Effector CD8-positive, alpha-beta T cell (primary cell): ENCODE data around the gene ELMO3.

Experiments used
- DNase-seq: peaks from one replicate; lab custom pipeline; 2025; lab: John Stamatoyannopoulos, UW

The ELMO3 gene

DNA sequence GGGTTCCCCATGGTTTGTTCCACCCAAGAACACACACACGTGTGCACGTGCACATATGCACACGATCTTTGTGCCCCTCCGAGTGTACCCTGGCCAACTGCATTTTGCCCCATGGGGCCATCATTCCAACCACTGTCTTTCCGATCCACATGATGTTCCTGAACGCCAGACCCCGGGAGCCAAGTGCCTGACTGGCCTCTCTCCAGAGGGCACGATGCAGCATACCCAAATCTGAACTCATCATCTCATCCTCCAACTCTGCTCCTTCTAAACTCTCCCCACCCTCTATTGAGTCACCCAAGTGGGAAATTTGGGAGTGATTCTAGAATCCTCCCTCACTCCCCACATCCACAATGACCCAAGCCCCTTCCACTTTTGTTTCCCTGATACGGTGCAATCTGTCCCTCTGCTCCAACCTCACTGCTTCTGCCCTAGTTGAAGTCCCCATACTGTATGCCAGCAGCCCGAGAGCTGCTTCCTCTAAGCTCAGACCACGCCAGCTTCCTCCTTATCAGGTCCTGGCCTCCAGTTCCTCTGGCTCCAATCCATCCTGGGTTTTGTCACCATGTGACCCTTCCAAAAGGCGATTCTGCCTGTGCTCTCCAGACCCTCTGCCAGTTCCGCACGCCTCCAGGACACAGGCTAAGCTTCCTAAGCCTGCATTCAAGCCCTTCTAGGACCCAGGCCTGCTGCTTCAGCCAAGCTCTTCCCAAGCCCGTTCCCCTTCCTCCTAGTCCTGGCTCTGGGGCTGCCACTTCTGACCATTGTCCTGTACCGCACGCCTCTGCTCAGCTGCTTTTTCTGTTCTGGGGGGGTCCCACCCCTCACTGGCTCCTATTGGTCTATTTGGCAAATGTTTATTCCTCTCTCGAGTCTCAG, 17.9 kb downstream of the ELMO3 start:
- DNase-seq = no peak

DNA sequence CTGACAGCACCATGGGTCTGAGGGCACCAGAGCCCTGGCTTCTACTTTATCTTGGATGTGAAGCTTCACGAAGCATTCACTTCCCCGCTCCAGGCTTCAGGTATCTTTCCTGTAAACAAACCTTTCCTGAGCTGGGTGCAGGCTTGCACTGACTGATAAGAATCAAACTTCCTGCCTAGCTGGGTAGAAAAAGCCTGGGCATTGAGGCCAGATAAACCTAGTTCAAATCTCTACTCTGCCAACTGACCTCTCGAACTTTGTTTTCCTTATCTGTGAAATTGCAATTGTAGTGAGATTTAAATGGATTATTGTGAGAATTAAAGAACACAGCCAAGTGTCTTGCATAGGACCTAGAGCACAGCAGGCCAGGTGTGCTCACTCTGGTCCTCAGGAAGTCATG, 25.1 kb downstream of the ELMO3 start:
- DNase-seq = no peak

DNA sequence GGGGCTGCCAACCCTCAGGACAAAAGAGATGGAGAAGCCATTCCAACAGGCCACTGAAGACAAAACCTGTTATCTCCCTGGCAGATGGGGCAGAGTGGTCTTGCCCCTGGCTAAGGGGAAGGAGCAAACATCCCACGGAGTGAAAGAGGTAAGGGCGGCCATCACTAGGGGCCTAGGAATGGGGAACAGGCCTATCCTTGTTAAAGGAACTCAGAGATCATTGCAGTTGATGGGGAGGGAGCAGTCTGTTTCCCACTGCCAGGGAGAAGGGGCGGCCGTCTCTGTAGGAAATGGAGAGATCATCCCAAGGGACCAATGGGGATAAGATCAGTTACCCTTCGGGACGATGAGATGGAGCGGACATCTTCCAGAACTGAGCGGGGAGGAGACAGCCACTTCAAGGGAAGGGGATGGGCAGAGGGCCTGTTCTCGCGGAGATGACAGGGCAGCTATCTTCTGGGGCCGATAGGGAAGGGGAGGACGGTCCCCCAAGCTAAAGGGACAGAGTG, 27.4 kb downstream of the ELMO3 start:
- no peak for DNase-seq

DNA sequence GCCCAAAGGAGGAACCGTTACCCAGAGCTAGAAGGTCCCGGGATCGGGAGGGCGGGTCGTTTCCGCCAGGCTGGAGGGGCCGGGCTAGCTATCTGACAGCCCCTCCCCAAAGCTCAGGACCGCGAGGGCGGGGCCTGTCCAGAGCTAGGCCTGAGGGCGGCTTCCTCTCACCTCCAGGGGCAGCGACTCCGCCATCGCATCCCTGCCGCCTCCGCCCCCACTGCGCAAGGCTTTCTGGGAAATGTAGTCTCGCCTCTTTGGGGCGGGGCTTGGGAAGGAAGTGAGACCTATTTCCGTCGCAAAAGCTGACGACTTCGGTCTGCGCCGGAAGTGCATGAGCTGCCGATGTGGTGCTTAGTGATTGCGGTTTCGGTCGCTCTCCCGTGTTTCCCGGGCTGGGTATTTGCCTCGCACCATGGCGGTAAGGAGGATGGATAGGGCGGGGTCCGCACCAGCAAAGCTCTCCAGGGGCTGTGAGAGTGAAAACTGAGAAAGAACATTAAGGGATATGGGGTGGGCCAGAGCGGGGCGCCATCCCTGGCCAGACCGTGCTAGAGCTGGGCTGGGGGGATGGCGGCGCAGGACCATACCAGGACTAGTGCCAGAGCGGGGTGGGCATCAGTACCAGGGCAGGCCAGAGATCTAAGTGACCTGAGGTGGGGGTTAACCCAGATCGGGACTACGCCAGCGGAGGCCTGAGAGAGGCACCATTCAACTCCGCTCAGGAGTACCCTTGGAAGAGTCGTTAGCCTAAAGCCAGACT, 28.1 kb downstream of the ELMO3 start, which contains the start of gene TMEM208:
Gene TMEM208 (plus strand): TSS at position 327 of the 763 bp plus-strand sequence. CDS start 89 bp downstream, at position 416.
- DNase-seq = peak; percentile 98

DNA sequence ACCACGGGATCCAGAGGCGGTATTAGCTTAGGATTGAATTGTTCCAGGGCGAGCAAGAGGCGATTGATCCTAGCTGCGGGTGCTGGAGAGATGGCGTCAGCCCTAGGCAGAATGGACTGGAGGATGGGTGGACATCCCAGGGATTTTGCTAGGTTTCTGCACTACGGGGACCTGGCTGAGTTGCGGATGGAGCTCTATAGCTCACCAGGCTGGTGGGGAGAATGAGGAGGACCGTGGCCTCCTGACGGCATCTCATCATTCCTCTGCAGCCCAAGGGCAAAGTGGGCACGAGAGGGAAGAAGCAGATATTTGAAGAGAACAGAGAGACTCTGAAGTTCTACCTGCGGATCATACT, 28.6 kb downstream of the ELMO3 start:
- no peak for DNase-seq

DNA sequence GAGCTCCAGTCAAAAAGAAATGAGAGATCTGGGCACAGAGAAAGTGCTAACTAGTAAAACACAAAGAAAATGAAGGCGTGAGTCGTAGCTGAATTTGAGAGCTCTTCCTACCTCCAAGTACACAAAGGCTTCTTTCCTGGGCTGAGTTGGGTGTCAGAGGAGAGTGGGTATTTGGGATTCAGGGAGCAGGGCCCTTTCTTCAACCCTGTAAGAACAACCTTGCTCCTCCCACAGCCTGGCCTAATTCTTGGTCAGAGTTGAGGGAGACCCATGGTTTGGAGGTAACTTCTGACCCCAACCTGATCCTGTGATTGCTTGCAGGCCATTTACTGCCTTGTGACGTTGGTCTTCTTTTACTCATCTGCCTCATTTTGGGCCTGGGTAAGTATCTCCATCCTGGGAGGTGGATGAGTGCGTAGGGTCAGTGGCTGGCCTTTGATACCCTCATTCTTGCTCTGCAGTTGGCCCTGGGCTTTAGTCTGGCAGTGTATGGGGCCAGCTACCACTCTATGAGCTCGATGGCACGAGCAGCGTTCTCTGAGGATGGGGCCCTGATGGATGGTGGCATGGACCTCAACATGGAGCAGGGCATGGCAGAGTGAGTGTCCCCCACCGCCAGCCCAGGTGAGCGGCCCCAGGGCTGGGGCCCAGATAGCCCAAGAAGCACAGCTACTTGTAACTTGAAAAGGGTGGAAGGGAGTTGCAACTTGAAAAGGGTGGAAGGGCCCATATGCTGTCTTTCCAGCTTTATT, 29.3 kb downstream of the ELMO3 start:
- no peak for DNase-seq

DNA sequence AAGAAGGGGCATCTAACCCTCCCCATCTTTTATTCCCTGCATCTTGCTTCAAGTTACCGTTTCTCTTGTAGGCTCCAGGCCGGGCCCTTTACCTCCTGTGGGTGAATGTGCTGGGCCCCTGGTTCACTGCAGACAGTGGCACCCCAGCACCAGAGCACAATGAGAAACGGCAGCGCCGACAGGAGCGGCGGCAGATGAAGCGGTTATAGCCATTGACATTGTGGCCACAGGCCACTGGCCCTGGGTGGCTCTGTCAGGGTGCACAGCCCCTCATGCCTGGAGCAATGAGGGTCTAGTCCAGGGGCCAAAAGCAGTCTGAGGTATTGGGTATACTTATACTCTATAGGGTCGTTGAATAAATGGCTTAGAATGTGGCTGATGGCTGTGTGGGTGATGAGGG, 30.0 kb downstream of the ELMO3 start:
- no peak for DNase-seq

DNA sequence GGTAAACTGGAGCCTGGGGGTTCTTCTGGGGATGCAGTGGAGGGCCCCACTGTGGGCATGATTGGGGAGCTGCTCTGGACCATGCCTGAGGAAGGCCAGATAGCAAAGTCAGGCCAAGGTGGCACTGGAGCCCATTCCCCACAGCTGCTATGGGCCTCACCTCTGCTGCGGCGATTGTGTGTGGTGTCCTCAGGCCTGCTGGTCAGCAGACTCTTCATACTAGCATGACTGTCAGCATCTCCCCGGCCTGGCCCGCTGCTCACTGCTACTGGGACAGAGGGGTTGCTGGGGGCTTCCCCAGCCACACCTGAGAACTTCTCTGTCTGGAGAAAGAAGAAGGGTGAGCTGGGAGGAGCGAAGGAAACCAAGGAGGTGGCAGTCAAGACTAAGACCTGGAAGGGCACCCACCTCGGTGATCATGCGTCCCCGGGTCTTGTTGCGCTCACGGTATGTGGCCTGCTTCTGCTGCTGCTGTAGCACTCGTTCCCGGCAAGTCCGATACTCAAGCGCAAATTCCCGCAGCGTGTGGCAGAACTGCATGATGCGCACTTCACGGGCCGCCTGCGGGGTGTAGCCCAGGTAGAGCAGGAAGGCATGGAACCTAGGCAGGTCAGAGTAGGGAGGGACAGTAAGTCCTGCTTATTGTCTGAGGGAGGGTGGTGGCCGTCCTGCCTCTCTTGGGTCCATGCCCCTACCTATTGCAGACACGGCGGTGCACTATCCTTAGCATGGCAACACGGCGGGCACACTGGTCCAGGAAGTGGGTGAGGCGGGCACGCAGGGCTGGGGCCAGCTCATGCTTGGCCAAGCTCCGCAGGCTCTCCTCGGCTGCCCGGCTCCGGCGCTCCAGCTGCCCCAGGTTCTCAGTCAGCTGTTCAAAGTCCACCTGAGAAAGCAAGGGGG, 31.2 kb downstream of the ELMO3 start:
- DNase-seq = no peak

- DNase-seq = no peak
These were observed 32.1 kb downstream of the ELMO3 start for GRCh38 chr16:67230809-67231660.

GRCh38 chr16:67233596-67233995, 34.7 kb downstream of the ELMO3 start:
- DNase-seq = no peak

DNA sequence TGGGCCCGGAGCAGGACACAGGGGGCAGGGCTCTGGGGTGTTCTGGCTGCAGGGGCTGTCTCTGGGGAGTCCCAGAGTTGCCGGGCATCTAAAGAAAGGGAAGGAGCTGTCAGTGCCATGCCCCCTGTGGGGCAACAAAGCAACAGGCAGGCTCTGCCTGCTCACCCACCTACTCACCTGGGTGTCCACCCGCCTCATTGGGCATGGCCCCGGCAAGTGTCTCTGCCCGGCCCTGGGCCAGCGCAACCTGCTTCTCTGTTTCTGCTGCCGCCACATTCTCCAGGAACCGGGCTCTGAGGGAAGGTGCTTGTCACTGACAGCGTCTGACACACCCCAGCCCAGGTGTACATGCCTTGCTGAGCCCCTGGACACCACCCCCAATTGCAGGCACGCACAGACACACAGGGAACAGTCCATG, 35.3 kb downstream of the ELMO3 start:
- no peak for DNase-seq

DNA sequence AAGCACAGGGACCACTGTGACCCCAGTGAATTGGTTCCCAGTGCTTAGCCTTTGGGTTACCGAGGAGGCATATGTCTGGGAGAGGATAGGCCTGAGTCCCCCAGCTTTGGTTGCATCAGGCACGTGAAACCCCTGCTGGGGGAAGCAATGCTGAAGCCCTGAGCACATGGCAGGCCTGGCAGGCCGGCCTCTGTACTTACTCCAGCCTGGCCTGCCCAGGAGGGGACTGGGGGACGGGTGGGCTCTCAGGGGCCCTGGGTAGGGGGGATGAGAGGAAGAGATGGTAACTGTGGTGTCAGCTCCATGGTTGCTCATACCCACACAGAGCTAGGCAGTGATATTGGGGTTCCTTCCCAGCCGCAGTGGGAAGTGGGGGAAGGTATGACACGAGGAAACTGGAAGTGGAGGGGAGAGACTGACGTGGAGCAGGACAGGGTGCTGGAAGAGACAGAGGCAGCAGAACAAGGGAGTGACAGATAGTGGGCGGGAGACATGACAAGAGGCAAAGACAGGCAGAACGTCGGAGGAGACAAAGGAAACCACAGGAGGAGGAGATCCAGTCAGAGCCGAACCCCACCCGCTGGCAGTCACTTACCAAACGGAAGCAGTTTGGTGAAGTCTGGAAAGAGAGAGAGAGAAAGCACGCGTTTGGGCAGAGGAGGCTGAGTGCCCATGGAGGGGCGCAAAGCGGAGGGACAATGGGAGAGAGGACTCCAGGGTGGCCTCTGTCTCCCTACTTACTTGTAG, 37.1 kb downstream of the ELMO3 start:
- DNase-seq = no peak

GRCh38 chr16:67236563-67237395, 37.8 kb downstream of the ELMO3 start:
- DNase-seq = peak; percentile 62

DNA sequence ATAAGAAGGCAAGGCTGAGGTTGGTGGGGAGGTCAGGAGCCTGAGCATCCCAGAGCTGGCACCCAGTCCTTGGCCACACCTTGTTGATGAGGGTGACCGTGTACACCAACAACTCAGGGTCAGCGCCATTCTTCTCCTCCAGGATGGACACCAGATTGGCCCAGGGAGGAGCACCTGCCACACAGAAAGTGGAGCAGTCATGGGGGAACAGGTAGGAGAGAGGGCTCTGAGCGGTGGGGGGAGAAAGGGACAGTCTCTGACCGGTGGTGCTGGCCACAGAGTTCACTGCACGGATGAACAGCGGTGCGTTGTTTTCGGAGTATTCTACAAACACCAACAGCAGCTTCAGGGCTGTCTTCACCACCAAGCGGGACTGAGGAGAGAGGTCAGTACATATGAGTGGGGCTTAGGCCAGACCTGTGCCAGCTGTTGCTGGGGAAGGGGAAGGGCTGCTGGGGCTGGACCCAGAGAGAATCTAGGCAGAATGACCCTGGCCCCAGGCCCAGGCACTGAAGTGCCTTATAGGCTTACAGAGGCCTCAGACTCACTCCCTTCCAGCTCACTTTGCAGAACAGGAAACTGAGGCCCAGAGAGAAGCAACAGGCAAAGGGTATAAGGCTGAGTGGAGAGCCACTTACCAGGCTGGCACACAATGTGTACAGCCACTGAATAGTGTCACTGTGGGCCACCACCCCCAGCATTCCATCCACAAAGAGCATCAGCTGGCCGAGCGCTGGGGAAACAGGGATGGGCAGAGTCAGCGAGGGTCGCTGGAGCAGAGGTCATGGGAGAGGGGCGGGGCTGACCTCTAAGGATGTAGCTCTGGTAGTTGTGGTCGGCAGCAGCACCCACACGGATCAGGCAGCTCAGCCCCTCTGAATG, 38.7 kb downstream of the ELMO3 start:
- DNase-seq = no peak

- no peak for DNase-seq
These were observed 39.3 kb downstream of the ELMO3 start for GRCh38 chr16:67238278-67238575.

DNA sequence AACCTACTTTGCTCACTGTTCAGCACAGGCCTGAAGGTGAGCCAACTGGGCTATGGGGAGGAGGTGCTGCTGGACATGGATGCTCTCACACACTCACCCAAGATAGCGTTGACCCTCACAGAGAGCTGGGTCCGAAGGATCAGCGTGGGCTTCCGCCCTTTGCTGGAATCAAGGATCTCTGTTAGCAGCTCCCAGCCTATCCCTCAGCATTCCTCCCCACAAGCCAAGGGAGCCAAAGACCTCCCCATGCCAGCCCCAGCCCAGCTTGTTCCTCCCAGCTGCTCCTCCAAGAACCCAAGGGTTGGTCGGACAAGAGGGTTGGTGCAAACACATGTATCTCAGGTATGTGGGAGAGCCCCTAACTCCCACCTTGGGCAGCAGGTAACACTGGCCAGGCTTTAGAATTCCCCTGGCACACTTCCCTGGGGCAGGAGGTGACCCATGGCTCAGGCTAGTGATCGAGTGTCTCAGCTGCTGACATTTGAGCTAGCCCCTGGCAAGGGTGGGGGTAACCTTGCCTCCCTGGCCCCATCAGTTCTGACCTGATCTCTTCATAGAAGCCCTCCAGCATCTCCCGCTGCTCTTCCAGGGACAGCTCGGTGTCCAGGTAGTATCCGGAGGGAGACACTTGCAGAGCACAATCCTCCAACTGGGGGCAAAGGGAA, 40.0 kb downstream of the ELMO3 start:
- no peak for DNase-seq

- DNase-seq = no peak
These were observed 41.6 kb downstream of the ELMO3 start for GRCh38 chr16:67240506-67240905.
